Measurements from ENCODE around the gene SEC14L5.

SEC14L5 gene

DNA sequence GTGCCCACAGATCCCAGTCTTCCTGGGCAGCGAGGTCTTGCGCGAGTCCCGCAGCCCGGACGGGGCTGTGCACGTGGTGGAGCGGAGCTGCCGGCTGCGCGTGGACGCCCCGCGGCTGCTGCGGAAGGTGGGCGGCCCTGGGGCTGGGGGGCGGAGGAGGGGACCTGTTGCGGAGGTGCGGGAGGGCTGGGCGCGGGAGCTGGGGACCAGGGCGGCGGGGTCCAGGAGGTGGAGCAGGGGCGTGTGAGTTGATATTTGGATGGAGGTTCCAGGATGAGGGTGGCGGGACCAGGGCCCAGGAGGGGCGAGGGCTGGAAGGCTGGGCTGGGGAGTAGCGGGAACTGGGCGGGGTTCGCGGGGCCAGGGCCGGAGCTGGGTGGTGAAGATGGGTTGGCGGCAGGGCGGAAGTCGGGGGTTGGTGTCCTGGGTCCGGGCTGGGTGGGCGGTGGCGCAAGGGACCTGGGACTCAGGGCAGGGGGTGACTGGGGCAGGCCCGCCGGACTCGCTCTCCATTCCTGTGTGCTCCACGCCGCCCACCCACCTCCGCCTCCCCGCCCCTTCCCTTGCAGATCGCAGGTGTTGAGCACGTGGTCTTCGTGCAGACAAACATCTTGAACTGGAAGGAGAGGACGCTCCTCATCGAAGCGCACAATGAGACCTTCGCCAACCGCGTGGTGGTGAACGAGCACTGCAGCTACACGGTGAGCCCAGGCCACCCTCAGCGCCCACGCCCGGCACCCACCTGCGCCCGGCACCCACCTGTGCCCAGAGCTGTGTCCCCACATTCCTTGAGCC, 29.6 kb downstream of the SEC14L5 start:
- peak; percentile 7 for DNase-seq

DNA sequence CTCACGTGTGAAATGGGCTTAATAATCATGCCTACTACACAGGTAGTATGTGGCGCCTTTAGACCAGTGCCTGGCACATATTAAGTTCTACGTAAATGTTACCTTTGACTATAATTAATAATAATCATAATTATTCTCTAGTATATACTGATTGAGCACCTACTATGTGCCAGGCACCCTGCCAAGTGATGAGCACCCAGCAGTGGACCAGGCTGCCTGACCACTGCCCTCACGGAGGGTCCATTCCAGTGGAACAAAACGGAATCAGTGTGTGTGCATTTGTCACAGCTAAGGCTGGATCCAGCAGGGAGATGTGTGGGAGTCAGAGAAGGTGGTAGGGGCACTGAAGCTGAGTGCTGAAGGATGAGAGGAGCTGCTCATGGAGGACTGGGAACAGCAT, 30.5 kb downstream of the SEC14L5 start:
- no peak for DNase-seq

GRCh38 chr16:4989391-4990006, 31.4 kb downstream of the SEC14L5 start:
- DNase-seq: no peak

DNA sequence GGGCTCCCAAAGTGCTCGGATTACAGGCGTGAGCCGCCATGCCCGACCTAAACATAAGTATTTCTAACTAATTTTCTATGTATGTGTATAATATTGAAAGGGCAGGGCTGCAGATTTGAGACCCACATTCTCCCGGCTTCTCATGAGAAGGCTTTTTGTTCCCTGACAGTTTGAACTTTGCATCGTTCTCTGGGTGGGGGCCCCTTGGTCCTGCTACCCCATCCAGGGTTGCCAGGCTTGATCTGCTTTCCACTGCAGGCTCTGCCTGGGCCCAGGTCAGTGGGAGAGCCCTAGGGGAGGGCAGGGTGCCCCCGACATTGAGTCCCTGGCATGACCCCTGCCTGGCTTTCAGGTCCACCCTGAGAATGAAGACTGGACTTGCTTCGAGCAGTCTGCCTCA, 32.3 kb downstream of the SEC14L5 start:
- DNase-seq: no peak

- DNase-seq: no peak
Measured at GRCh38 chr16:4991754-4992153, 33.6 kb downstream of the SEC14L5 start.

DNA sequence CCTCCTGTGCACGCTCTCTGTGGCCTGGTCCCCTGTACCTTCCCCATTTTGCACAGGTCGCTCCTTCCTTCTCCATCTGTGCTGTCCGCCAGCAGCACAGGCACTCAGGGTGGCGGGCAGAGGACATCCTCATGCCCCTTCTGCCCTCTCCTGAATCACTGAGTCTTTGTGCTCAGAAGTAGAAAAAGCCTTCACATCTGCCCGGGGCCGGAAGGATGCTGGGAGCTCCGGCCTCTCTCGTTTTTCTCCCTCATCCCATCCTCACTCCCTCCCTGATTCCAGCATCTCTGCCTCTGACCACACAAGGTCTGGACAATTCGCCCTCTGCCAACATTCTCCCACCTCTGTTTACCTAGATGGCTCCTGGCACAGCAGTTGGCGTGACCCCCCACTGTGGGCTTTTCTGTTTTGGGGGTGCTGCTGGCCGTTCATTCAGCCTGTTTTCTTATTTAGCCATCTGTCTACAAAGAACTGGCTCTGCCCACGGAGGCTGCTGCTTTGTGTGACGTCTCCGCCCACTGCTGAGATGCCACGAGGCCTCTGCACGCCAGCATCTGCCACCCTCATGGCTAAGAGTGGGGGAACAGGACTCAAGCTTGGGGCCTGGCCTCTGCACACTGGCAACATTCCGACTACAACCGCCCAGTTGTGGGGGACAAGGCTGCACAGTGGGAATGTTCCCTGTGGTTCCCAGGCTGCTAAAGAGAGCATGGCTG, 36.7 kb downstream of the SEC14L5 start:
- no peak for DNase-seq

DNA sequence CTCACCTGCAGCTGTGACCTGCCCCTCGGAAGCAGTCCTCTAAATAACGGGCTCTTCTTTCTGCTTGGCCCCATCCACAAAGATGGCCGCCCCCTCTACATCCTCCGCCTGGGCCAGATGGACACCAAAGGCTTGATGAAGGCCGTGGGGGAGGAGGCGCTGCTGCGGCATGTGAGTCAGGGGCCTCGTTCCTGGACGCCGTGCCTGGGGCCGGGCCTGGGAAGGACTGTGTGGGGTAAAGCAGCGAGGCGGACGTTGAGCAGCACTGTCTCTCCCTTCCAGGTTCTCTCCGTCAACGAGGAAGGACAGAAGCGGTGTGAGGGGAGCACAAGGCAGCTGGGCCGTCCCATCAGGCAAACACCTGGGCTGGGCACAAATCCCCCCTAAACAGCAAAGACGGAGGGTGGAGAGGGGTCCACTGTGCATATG, 42.5 kb downstream of the SEC14L5 start:
- DNase-seq: no peak

- no peak for DNase-seq
Measured at GRCh38 chr16:5001571-5001970, 43.4 kb downstream of the SEC14L5 start.

DNA sequence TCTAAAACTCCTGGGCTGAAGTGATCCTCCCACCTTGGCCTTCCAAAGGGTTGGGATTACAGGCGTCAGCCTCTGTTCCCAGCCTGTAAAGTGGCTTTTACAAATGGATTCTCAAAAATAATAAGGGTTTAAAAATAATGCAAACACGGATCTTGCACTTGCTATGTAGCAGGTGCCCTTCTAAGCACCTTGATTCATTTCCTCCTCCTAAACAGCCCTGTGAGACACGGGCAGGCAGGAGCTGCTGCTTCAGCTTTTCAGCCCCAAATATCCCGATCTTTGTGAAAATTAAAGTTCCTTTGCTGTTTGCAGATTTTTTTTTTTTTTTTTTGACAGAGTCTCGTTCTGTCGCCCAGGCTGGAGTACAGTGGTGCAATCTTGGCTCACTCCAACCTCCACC, 43.9 kb downstream of the SEC14L5 start:
- no peak for DNase-seq

GRCh38 chr16:5002699-5003143, 44.6 kb downstream of the SEC14L5 start:
- DNase-seq: no peak

DNA sequence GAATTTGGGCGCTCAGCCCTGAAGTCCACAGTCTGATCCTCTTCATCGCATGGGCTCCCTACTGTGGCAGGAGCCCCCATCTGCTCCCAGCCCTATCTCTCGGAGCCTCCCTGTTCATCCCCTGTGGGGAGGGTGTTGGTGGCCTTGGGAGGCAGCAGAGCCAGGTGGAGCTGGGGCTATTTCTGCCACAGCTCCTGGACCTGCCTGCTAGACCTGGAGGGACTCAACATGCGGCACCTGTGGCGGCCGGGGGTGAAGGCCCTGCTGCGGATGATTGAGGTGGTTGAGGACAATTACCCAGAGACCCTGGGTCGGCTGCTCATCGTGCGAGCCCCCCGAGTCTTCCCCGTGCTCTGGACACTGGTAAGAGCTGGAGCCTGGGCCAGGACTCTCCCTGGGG, 45.1 kb downstream of the SEC14L5 start:
- DNase-seq: no peak

GRCh38 chr16:5003828-5004227, 45.7 kb downstream of the SEC14L5 start:
- DNase-seq: no peak

DNA sequence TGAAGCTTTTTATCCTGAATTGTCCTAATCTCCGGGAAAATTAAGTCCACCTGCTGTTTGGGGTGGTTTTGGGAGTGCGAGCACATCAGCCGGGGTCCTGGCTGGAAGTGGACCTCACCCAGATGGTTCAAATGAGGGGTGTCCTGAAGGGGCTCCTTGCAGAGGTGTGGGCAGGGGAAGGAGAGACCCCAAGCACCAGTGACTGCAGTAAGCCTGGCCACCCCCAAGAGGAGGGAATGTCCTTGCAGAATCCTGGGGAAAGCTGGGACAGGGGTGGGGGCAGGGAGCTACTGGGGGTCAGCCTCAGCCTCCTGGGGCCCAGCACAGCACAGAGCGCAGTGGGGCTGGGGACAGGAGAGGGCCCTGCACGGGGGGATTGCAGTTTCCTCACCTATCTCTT, 46.2 kb downstream of the SEC14L5 start:
- DNase-seq: no peak

DNA sequence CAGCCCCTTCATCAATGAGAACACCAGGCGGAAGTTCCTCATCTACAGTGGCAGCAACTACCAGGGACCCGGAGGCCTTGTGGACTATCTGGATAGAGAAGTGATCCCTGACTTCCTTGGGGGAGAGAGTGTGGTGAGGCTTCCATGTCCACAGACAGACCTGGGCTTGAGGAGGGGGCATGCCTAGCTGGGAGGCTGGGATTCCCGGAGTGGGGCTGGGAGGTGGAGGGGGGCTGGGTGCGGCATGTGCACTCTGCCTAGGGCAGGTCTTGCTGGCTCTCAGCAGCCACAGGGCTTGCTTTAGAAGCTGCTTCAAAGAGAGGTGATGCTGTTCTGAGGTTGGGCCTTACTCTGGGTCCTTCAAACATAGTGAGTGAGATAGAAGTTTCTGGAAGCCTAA, 47.8 kb downstream of the SEC14L5 start:
- DNase-seq: no peak

GRCh38 chr16:5006348-5007193, 48.4 kb downstream of the SEC14L5 start:
- no peak for DNase-seq

- no peak for DNase-seq
Measured at GRCh38 chr16:5007256-5007655, 49.1 kb downstream of the SEC14L5 start.

GRCh38 chr16:5008311-5008731, 50.2 kb downstream of the SEC14L5 start:
- DNase-seq: no peak

DNA sequence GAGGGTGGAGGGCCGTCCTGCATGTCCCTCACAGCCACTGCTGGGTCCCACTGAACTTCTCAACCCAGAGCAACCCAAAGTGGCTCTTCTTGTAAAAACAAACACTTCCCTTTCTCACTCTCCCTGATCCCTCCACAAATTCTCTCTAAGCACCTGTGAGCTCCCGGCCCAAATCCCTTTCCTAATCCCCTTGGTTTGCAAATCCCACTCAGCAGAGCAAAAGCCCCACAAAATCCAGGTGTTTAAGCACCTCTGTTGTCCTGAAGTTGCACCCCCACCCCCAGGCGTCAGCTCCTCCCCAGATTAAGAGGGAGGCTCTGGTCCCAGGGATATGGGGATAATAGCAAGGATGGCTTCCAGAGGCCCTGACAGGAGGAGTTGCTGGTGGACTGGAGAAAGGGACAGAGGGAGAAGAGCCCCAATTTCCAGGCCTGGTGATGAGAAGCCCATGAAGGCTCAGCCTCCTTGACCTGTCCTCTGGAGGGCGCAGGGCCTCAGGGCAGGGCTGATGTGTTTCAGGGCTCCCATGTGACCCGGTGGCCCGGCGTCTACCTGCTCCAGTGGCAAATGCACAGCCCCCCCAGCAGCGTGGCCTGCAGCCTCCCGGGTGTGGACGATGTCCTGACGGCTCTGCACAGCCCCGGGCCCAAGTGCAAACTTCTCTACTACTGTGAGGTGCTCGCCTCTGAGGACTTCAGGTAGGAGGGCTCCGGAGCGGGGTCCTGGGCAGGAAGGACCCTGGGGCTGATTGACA, 52.6 kb downstream of the SEC14L5 start:
- DNase-seq: no peak

GRCh38 chr16:5011637-5012036, 53.5 kb downstream of the SEC14L5 start:
- no peak for DNase-seq

- no peak for DNase-seq
Measured at GRCh38 chr16:5012887-5013286, 54.8 kb downstream of the SEC14L5 start.

DNA sequence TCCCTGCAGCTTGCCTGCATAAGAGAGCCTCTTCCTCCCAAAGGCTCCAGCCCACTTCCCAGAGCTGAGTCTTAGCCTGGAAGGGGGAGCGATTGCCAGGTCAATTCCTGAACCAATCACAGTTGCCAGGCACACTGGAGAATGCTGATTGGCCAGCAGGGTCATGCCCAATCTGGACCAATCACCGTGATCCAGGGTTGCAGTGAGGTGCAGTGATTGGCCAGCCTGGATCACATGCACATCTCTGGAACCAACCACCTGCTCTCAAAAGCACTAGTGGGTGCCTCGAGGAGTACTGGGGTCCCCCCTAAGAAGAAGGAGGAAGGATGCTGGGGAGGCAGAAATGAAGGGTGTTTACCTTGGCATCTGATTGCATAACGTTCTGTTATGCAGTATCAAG, 57.2 kb downstream of the SEC14L5 start:
- DNase-seq: no peak

DNA sequence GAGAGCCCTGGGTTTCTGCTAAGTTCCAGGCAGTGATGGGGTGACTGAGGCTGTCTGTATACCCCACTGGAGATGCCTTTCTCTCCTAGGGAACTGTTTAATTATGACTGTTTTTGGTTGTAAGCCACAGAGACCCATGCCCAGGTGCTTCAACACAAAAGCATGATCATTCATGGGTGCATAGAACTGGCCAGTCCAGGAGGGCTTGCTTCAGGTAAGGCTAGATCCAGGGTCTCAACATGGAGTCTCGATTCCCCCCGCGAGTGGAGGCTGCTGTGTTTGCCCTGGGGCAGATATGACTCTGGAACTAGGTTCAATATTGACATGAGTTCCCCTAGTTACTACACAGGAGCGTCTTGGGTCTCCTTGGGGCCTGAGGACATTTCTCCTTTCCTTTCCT, 57.8 kb downstream of the SEC14L5 start:
- no peak for DNase-seq

Measured in stimulated activated CD4-positive, alpha-beta T cell treated with anti-CD3 and anti-CD28 coated beads, Interleukin-15, amount 100 ng/mL, for 24 hours (primary cell).